Skin epidermis (tissue), 12 donors: ENCODE measurements around the gene ARL14EPL.
A peak's percentile ranks its signal among the peaks of the same experiment; 100 is the strongest.

ENCODE experiments used
- H3K27ac ChIP-seq, 21 experiments: fragments of 200-600 bp; sonication (generic) in 11 of 21; one replicate each; pipeline ENCODE4 v1.5.0; 2020; ENCODE audit warnings: mild to moderate bottlenecking in 3 of 21, inconsistent platforms in 2 of 21, moderate library complexity in 2 of 21
- H3K4me3 ChIP-seq, 7 experiments: fragments of 200-600 bp; sonication (generic) in 2 of 7; one replicate each; pipeline ENCODE4 v1.5.0; 2020; ENCODE audit warnings: inconsistent platforms in 2 of 7, mild to moderate bottlenecking in 2 of 7, moderate library complexity in 1 of 7

The ARL14EPL gene

DNA sequence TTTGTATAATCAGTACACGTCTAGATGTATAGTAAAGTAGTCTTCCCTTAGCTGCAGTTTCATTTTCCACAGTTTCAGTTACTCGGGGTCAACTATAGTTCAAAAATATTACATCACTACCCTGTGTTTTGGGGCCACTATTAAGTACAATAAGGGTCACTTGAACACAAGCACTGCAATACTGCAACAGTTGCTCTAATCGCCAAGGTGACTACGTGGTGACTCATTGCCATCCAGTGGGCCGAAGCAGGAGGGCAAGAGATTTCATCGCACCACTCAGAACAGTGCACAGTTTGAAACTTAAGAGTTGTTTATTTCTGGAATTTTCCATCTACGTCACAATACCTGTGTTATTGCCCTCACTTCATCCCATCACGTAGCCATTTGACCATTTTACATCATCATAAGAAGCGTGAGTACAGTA is at the start of gene ARL14EPL:
Gene ARL14EPL, plus strand, starts transcription at position 379 of the 424 bp plus-strand sequence. CDS start 18,994 bp downstream, outside the sequence.
- H3K27ac ChIP-seq: no peak within 1 kb of the TSS

DNA sequence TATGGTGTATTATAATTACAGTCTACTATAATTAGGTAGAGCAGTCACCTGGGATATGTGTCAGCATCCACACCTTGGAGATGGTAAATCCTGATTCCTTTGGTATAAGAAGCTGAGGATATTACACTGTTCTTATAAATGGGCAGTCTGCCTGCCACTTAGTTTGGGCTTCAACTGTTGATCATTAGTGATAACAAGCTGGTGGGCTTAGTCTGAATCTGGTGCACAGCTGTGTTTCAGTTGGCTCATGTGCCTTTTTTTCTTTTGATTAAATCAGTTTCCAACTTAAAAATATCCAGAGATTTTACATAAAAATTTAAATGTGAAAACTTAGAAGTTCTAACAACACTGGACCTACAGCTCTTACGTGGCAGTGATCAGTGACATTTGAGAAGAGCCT is 48.8 kb upstream of the ARL14EPL start:
- Histone ChIP-seq H3K4me3 (no peak overlapping the region), H3K27ac (no peak overlapping the region)

More for the DNA sequence above, at the start of gene ARL14EPL:
- H3K4me3 ChIP-seq: no peak within 1 kb of the TSS

GRCh38 chr5:115985802-115986757 is 46.2 kb upstream of the ARL14EPL start:
- Histone ChIP-seq H3K27ac (no peak overlapping the region), H3K4me3 (no peak overlapping the region)

- Histone ChIP-seq H3K27ac (no peak overlapping the region), H3K4me3 (no peak overlapping the region)
Measured at GRCh38 chr5:115988002-115988401, 44.3 kb upstream of the ARL14EPL start.

DNA sequence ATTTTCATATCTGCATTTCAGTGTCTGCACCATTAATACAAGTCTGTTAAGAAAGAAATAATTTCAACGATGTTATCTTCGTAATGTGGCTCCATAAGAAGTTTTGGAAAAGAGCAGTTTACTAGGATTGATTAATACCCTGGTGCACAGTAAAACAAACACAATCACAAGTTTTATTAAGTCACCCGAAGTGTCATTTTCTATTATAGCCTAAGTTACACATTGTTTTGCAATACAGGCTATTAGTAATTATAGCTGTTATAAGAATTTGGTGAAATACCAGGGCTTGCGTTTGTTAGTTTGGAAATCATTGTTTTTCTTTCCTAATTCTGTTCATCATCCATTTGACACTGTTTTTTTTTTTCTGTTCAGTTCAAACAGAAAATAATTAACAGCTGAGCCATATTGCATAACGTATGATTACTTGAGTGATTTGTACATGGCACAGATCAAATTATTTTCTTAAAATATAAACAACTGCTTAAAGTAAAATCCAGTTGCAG is 39.4 kb upstream of the ARL14EPL start:
- no peak overlapping the region for H3K4me3 ChIP-seq
- no peak overlapping the region for H3K27ac ChIP-seq

GRCh38 chr5:115995351-115995750 is 36.9 kb upstream of the ARL14EPL start:
- H3K4me3 ChIP-seq: no peak overlapping the region
- no peak overlapping the region for H3K27ac ChIP-seq

DNA sequence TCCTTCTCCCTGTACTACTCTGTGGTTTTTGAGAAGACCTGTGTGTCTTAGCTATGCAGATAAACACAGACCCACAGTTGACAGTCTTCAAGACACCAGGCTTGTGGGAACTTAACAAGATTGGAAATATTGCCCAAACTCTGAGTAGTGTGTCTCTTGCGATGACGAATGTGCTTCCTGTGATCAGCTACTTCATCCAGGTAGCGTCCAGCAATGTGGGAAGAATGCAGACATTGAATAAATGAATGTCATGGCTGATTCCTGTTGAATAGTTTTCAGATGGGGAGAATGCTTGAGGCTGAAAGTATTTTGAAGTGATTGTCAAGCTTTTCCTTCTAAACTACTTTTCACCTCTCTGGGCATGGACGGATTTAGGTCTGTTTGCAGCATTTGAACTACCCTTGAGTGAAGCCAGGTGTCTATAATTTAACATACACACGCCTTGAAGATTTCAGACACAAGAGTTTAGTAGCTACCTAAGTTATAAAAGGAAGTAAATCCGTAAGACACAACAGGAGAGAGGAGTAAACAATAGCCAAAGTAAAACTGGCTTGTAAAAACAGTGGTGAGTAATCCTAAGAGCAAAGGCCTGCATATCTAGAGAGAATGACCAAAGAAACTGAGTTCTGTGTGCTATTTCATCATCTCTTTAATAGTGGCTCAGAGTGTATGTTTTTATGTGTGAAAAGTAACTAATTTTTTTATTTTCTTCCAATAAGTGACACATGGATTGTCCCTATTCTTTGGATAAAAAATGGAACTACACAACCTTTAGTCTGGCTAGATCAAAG is 30.0 kb upstream of the ARL14EPL start:
- Histone ChIP-seq H3K27ac (no peak overlapping the region), H3K4me3 (no peak overlapping the region)

- Histone ChIP-seq H3K4me3 (no peak overlapping the region), H3K27ac (no peak overlapping the region)
Measured at GRCh38 chr5:116004248-116004647, 28.0 kb upstream of the ARL14EPL start.

DNA sequence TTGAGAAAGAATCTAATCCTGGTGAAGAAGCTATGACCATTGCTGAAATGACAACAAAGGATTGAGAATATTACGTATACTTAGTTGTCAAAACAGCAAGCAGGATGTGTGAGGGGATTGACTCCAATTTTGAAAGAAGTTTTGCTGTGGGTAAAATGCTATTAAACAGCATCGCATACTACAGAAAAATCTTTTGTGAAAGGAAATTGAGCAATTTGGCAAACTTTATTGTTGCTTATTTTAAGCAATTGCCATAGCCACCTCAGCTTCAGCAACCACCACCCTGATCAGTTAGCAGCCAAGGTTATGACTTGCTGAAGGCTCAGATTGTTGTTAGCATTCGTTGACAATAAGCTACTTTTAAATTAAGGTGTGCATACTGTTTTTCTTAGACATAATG is 22.5 kb upstream of the ARL14EPL start:
- no peak overlapping the region for H3K4me3 ChIP-seq
- H3K27ac ChIP-seq: no peak overlapping the region

DNA sequence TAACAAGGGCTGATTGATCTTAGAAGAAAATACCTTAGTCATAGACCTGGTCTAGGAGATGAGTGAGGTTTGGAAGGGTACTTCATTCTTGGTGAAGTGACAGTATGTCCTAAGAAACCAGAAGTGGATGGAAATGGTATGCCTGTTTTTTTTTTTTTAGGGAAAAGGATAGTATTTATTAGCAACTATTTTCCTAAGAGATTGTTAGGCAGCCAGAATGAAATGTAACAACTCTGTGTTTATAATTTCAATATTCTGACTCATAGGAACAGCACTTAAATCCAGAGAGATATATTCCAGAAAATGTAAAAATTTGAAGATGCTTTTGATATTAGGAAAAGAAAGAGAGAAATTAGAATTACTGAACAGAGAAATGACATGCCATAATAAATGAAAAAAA is 21.2 kb upstream of the ARL14EPL start:
- Histone ChIP-seq H3K27ac (no peak overlapping the region), H3K4me3 (no peak overlapping the region)

- no peak overlapping the region for H3K4me3 ChIP-seq
- H3K27ac ChIP-seq: peak overlapping the region in 1 of 21 experiments; percentile 49
Measured at GRCh38 chr5:116013207-116013785, 19.0 kb upstream of the ARL14EPL start.

DNA sequence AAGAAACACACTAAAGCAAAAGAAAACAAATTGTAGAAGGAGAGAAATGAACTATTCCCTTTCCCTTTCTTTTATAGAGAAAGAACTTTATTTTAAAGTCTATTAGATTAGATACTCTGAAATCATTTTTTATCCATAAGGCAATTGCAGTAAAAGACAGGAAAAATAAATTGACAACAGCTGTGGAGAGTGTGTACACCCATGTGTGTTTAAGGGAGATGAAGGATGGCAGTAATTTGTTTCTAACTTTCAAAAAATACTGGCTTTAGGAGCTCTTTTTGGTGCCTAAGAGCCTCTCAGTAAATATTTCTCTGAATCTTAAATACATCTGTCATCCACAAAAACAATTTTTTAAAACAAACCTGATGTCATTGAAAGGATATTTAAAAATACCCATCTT is 18.3 kb upstream of the ARL14EPL start:
- Histone ChIP-seq H3K4me3 (no peak overlapping the region), H3K27ac (peak overlapping the region in 1 of 21 experiments; percentile 49)

- Histone ChIP-seq H3K27ac (no peak overlapping the region), H3K4me3 (no peak overlapping the region)
Measured at GRCh38 chr5:116023619-116024018, 8.7 kb upstream of the ARL14EPL start.

DNA sequence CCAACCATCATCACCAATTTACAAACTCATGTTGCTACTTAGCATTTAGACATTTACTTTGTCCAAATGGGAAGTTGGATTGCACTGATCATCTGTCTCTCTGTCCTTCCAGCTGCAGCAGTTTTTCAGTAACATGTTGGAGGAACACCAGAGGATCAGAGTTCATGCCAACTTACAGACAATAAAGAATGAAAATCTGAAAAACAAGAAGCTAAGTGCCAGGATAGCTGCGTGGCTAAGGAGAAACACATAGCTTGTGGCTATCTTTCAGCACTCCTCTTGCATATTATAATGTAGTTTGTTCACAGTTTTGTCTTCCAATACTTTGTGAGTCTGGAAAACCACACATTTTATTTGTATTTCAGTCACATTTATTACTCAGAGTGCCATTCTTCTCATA is 6.4 kb upstream of the ARL14EPL start:
- Histone ChIP-seq H3K27ac (no peak overlapping the region), H3K4me3 (no peak overlapping the region)

DNA sequence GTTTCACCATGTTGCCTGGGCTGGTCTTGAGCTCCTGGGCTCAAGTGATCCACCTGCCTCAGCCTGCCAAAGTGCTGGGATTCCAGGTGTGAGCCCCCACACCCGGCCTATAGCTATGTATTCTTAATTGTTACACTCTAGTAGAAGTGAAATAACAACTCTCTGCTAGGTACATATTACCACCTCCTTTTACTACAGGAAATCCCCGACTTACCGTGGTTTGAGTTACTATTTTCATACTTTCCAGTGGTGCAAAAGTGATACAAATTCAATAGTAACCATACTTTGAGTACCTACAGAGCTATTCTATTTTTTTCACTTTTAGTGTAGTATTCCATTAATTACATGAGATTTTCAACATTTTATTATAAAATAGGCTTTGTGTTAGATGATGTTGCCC is 719 bp downstream of the ARL14EPL start:
- H3K4me3 ChIP-seq: no peak overlapping the region
- H3K27ac ChIP-seq: no peak overlapping the region

GRCh38 chr5:116035123-116035522 is 2.9 kb downstream of the ARL14EPL start:
- Histone ChIP-seq H3K27ac (no peak overlapping the region), H3K4me3 (no peak overlapping the region)

DNA sequence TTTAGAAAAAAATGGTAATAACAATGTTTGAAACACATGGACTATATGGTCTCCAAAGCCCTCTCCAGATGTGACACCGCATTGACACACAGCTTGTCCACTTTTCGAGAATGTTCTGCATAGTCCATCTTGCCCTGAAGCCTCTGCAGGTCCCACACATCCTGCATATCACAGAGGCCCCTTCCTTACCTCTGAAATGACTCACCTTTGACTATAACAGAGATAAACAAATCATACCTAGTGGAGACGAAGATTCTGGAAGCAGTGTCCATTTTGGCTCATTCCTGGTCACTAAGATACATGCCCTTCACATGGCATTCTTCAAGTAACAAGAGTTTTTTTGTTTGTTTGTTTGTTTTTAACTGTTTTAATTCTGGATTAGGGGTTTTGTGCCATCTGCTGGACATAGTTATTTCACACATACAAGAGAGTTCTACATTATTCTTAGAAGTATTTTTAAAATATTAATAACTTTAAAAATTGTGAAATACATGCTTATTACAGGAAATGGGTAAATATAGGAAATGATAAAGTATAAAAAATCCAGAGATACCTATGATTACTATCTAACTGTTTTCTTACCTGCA is 5.1 kb downstream of the ARL14EPL start:
- H3K4me3 ChIP-seq: no peak overlapping the region

GRCh38 chr5:116038817-116039216 is 6.5 kb downstream of the ARL14EPL start:
- no peak overlapping the region for H3K27ac ChIP-seq

More for the DNA sequence above, 5.1 kb downstream of the ARL14EPL start:
- no peak overlapping the region for H3K27ac ChIP-seq

GRCh38 chr5:116042375-116042774 is 10.1 kb downstream of the ARL14EPL start:
- Histone ChIP-seq H3K4me3 (no peak overlapping the region), H3K27ac (no peak overlapping the region)

More at GRCh38 chr5:116038817-116039216, 6.5 kb downstream of the ARL14EPL start:
- no peak overlapping the region for H3K4me3 ChIP-seq

DNA sequence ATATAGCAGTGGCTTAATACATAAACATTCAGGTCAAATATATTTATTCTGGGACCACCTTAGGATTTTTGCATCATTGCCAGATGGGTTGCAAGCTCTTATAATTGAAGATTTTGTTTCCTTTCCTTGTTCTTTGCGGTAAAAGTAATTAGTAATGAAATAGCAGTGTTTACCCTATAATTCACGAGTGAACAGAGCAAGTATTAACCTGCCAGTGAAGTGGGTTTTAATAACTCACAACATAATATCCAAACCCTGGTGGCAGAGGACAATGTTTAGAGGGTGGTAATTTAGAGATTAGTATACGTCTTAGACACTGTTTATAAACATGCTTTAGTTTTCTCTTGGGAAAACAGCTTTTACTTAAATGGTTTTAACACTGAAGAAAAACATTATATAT is 11.8 kb downstream of the ARL14EPL start:
- Histone ChIP-seq H3K27ac (no peak overlapping the region), H3K4me3 (no peak overlapping the region)
